ENCODE data around the gene TMEM131. TPM values are rescaled to one million over a fixed set of nuclear protein-coding genes. Genes with fewer than 3 reads are reported as not detected.
"Not testable (repeated sequence)": the region's sequence is repeated elsewhere in the genome, so short reads cannot be mapped to it uniquely, and the experiment has no call there.

TMEM131 gene
- polyA plus RNA-seq, 3 donors = 7.1 to 11.0 (median 10.6) TPM

- H3K27ac ChIP-seq (ENCODE audit: low read depth, low read length) = no peak overlapping the region
Measured at GRCh38 chr2:98025481-98026037, 29.8 kb upstream of the TMEM131 start.

- WGBS, 3 donors = 89% methylated on average over 3 of the region's 3 CpGs
- not testable (repeated sequence) for H3K27ac ChIP-seq (ENCODE audit: low read depth, low read length)
Measured at GRCh38 chr2:98022067-98022466, 26.3 kb upstream of the TMEM131 start.

GRCh38 chr2:98020992-98021713, 25.4 kb upstream of the TMEM131 start:
- no peak overlapping the region for H3K27ac ChIP-seq (ENCODE audit: low read depth, low read length)
- WGBS, 3 donors = 82 to 94% (median 92%) methylated on average over 11 of the region's 11 CpGs

GRCh38 chr2:98020516-98020915, 24.8 kb upstream of the TMEM131 start:
- WGBS, 3 donors = 84 to 91% (median 84%) methylated on average over 6 of the region's 6 CpGs
- no peak overlapping the region for H3K27ac ChIP-seq (ENCODE audit: low read depth, low read length)

- H3K27ac ChIP-seq (ENCODE audit: low read depth, low read length) = no peak overlapping the region
- 88 to 95% (median 89%) methylated on average over 7 of the region's 7 CpGs for WGBS, 3 donors
Measured at GRCh38 chr2:98016908-98017670, 21.3 kb upstream of the TMEM131 start.

GRCh38 chr2:98015671-98016070, 19.9 kb upstream of the TMEM131 start:
- no peak overlapping the region for H3K27ac ChIP-seq (ENCODE audit: low read depth, low read length)
- WGBS, 3 donors = 19 to 51% (median 27%) methylated on average over 1 of the region's 1 CpG

- 91 to 100% (median 94%) methylated on average over 2 of the region's 2 CpGs for WGBS, 3 donors
- no peak overlapping the region for H3K27ac ChIP-seq (ENCODE audit: low read depth, low read length)
Measured at GRCh38 chr2:98014379-98014778, 18.6 kb upstream of the TMEM131 start.

GRCh38 chr2:98013407-98014042, 17.8 kb upstream of the TMEM131 start:
- H3K27ac ChIP-seq (ENCODE audit: low read depth, low read length) = no peak overlapping the region
- WGBS, 3 donors = 61 to 69% (median 69%) methylated on average over 15 of the region's 15 CpGs

GRCh38 chr2:98012561-98012991, 16.8 kb upstream of the TMEM131 start:
- no peak overlapping the region for H3K27ac ChIP-seq (ENCODE audit: low read depth, low read length)
- 93 to 95% (median 94%) methylated on average over 3 of the region's 3 CpGs for WGBS, 3 donors

GRCh38 chr2:98009887-98010760, 14.4 kb upstream of the TMEM131 start:
- no peak overlapping the region for H3K27ac ChIP-seq (ENCODE audit: low read depth, low read length)
- WGBS, 3 donors = 72 to 84% (median 75%) methylated on average over 10 of the region's 10 CpGs

- H3K27ac ChIP-seq (ENCODE audit: low read depth, low read length) = no peak overlapping the region
- 64 to 75% (median 69%) methylated on average over 3 of the region's 3 CpGs for WGBS, 3 donors
Measured at GRCh38 chr2:98008415-98008814, 12.7 kb upstream of the TMEM131 start.

- WGBS, 3 donors = 89 to 96% (median 92%) methylated on average over 11 of the region's 11 CpGs
- H3K27ac ChIP-seq (ENCODE audit: low read depth, low read length) = no peak overlapping the region
Measured at GRCh38 chr2:98006378-98006777, 10.6 kb upstream of the TMEM131 start.

- WGBS, 3 donors = 87 to 88% (median 87%) methylated on average over 3 of the region's 3 CpGs
- no peak overlapping the region for H3K27ac ChIP-seq (ENCODE audit: low read depth, low read length)
Measured at GRCh38 chr2:98004613-98005012, 8.9 kb upstream of the TMEM131 start.

- 90 to 98% (median 91%) methylated on average over 2 of the region's 2 CpGs for WGBS, 3 donors
- H3K27ac ChIP-seq (ENCODE audit: low read depth, low read length) = no peak overlapping the region
Measured at GRCh38 chr2:98004047-98004446, 8.3 kb upstream of the TMEM131 start.

- H3K27ac ChIP-seq (ENCODE audit: low read depth, low read length) = no peak overlapping the region
- WGBS, 3 donors = 82 to 86% (median 85%) methylated on average over 3 of the region's 3 CpGs
Measured at GRCh38 chr2:97999536-97999935, 3.8 kb upstream of the TMEM131 start.

GRCh38 chr2:97998431-97999005, 2.8 kb upstream of the TMEM131 start:
- H3K27ac ChIP-seq (ENCODE audit: low read depth, low read length) = no peak overlapping the region
- 73 to 86% (median 86%) methylated on average over 1 of the region's 1 CpG for WGBS, 3 donors

GRCh38 chr2:97997784-97998392, 2.1 kb upstream of the TMEM131 start:
- WGBS, 3 donors = 73 to 78% (median 76%) methylated on average over 8 of the region's 8 CpGs
- no peak overlapping the region for H3K27ac ChIP-seq (ENCODE audit: low read depth, low read length)

Measured in adipose tissue (tissue), 3 donors.